HG03460 (cell line): ENCODE results near the gene GPR32.
A peak's percentile ranks its signal among the peaks of the same experiment; 100 is the strongest.
"Not testable (repeated sequence)": the region's sequence is repeated elsewhere in the genome, so short reads cannot be mapped to it uniquely, and the experiment has no call there.

Source experiments
- ATAC-seq: cut with Tn5 transposase; IDR thresholded peaks from one replicate; pipeline ENCODE4 v1.9.1; 2021; ENCODE audit not compliant: unreplicated experiment

GPR32 gene

DNA sequence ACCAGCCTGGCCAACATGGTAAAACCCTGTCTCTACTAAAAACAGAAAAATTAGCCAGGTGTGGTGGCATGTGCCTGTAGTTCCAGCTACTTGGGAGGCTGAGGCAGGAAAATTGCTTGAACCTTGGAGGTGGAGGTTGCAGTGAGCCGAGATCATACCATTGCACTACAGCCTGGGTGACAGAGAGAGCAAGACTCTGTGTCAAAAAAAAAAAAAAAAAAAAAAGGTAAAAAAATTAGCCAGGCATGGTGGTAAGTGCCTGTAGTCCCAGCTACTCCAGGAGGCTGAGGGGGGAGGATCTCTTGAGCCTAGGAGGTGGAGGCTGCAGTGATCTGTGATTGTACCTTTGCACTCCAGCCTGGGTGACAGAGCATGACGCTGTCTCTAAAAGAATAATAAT, at the start of gene GPR32:
Gene GPR32, plus strand, starts transcription at position 301 of the 400 bp plus-strand sequence. CDS start 137 bp downstream, outside the sequence.
- not testable (repeated sequence) for ATAC-seq

DNA sequence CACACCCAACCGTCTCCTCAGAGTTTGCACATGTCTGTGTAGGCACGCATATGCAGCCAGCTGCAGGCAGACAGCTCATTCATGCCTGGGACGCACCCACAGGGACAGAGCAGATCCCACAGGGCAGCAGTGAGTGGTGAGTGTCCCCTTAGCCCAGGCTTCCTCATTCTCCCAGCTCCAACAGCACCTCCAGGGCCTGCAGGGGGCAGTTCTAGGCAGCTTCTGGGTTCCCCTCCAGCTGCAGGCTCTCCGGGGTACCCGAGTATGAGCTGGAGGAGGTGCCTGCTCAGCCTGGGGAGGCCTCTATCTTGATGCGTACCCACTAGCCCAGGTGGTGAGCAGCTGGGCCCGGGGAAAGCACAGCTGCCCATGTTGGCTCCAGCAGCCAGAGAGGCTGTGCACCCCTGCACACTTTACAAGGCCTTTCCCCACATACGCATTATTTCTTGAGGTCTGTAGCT, 49.3 kb upstream of the GPR32 start:
- no peak for ATAC-seq

DNA sequence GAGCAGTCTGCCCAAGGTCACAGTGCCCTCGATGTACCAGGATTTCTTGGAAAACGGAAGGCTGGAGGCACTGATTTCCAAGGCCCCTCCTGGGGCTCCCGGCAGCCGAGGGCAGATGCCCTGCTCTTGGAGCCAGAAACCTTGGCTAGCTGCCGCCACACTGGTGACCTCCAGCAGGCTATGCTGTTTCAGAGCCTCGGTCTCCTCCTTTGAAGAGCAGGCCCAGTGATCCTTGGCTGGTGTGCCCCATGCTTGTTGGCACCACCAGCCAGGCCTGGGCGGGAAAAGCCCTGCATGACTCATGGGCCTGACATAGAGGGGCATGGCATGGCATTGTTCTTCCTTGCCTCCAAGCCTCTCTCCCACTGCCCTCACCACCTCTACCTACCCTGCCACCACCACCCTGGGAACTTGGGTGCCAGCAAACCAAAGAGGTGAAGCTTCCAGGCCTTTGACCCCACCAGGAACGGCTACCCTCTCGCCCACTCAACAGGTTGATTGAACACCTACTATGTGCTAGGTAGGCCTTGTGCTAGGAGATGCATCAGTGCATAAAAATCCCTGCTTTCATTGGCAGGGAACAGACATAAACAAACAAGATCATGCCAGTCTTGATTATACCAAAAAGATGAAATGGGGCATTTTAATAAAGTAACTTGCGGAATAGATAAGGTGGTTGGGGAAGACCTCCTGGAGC, 48.7 kb upstream of the GPR32 start:
- ATAC-seq = no peak

GRCh38 chr19:50722201-50723013, 47.9 kb upstream of the GPR32 start:
- no peak for ATAC-seq

DNA sequence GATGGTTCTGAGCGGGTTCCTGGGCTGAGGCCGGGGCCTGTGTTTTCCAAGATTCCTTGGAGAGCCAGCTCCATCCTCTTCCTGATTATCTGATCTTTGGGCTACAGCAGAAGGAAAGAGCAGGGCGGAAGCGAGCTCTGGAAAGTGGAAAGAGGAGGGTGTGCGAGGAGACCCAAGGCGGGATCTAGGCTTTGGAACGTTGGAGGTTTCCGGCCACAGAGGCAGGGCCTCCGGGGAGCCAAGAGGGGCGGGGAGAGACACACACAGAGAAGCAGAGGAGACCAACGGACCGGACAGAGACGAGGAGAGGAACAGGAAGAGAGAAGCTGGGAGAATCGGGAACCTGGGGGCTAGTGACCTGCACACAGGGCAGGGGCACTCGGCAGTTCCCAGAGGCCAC, 47.2 kb upstream of the GPR32 start, which contains the start of gene CLEC11A:
Gene CLEC11A, plus strand, starts transcription at position 296 of the 400 bp plus-strand sequence. CDS start 162 bp downstream, outside the sequence.
- ATAC-seq = no peak

DNA sequence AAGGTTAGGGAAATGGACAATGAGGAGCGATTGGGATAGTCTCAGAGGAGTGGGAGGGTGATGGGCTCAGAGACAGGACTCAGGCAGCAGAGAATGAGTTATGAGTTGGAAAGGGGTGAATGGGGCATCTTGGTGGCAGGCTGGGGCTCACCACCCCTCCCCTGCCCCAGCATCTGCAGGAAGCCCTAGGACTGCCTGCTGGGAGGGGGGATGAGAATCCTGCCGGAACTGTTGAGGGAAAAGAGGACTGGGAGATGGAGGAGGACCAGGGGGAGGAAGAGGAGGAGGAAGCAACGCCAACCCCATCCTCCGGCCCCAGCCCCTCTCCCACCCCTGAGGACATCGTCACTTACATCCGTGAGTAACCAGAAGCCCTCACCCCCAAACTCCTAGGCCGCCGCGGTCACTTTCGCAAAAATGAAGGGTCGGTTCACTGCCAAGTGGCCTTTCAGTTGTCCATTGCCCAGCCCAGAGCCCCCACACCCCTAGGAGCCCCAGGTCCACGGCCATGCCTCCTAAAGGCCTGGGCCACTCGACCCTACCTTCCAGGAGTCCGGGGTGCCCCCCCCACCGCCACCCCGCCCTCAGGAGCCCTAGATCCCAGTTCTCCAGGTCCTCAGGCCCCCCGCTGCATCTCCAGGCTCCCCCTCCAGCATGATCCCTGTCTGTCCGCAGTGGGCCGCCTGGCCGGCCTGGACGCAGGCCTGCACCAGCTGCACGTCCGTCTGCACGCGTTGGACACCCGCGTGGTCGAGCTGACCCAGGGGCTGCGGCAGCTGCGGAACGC, 46.3 kb upstream of the GPR32 start:
- ATAC-seq = no peak

DNA sequence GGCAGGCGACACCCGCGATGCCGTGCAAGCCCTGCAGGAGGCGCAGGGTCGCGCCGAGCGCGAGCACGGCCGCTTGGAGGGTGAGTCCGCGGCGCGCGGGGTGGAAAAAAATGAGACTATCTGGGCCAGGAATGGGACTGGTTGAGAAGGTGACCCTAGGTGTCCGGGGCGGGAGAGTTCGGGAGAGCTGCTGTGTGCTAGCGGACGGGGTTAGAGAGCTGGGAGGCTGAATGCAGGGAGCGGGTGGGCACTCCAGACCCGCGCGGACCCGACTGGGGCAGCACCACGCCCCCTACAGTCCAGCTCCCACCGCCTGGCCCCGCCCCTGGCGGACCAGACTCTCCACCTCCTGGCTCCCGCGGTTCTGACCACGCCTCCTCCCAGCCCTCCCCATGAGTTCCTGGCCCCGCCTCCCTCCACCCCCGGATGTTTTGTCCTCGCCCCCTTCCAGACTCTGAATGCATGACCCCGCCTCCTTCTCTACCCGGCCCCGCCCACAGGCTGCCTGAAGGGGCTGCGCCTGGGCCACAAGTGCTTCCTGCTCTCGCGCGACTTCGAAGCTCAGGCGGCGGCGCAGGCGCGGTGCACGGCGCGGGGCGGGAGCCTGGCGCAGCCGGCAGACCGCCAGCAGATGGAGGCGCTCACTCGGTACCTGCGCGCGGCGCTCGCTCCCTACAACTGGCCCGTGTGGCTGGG, 45.6 kb upstream of the GPR32 start:
- ATAC-seq = peak; percentile 66

DNA sequence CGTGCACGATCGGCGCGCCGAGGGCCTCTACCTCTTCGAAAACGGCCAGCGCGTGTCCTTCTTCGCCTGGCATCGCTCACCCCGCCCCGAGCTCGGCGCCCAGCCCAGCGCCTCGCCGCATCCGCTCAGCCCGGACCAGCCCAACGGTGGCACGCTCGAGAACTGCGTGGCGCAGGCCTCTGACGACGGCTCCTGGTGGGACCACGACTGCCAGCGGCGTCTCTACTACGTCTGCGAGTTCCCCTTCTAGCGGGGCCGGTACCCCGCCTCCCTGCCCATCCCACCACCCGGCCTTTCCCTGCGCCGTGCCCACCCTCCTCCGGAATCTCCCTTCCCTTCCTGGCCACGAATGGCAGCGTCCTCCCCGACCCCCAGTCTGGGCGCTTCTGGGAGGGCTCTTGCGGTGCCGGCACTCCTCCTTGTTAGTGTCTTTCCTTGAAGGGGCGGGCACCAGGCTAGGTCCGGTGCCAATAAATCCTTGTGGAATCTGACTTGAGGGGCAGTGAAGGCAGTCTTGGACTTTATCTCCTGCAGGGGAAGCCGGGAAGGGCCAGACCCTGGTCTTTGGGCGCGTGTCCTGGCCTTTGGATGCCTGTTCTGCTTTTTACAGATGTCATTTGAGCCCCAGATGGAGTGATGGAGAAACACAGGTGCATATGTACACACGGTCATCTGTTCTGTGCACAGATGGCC, 44.9 kb upstream of the GPR32 start:
- ATAC-seq = peak; percentile 21

GRCh38 chr19:50725911-50726230, 44.4 kb upstream of the GPR32 start:
- ATAC-seq = no peak

GRCh38 chr19:50728084-50728737, 42.1 kb upstream of the GPR32 start:
- no peak for ATAC-seq

DNA sequence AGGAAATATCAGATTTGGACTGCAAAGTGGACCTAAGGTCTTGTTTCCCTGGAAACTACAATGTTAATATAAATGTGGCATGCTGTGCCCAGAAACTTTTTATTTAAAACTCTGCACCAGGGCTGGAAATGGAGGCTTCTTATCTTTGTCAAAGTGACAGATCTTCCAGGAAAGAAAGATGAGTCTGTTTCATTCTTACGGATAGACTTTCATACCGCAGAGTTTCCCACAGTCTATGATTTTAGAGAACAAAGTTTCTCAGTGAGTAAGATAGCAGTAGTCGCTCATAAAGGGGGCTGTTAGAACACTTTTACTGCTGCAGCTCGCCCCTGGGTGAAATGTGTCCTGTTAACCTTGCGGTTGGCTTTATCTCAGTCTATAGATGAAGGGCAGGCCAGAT, 40.4 kb upstream of the GPR32 start:
- ATAC-seq = no peak

DNA sequence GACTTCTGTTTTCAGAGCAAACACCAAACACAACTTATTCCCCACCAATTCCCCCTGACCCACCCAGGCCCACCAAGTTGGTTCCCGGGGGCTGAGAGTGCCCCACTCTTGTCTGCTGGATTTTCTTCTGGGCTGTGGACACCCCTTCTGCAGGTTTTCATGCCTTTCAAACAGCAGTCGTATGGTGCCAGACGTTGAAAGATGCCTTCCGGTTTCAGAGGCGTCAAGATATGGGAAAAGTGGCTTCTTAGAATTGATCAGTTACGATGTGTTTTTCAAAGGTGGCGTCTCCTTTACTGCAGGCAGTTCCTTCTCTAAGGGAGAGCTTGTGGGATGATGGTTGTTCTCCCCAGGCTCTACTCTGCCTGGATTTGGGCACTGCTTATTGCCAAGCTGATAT, 34.4 kb upstream of the GPR32 start:
- ATAC-seq = no peak

DNA sequence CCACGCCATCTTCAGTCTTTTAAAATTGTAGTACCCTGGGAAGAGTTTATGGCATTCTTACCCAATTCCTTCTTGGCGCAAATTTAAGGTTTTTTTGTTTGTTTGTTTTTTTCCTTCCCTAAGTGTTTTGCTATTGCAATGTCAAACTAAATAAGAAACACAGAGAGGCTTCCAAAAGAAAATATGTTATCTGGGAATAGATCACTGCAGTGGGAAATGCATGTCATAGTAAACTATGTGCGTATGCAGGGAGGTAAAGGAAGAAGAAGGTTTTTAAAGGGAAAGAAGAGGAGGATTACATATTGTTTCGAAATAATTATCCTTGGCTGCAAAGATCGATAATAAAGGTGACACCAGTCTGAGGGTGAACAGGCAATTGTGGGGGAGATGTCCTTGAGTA, 33.9 kb upstream of the GPR32 start:
- no peak for ATAC-seq

DNA sequence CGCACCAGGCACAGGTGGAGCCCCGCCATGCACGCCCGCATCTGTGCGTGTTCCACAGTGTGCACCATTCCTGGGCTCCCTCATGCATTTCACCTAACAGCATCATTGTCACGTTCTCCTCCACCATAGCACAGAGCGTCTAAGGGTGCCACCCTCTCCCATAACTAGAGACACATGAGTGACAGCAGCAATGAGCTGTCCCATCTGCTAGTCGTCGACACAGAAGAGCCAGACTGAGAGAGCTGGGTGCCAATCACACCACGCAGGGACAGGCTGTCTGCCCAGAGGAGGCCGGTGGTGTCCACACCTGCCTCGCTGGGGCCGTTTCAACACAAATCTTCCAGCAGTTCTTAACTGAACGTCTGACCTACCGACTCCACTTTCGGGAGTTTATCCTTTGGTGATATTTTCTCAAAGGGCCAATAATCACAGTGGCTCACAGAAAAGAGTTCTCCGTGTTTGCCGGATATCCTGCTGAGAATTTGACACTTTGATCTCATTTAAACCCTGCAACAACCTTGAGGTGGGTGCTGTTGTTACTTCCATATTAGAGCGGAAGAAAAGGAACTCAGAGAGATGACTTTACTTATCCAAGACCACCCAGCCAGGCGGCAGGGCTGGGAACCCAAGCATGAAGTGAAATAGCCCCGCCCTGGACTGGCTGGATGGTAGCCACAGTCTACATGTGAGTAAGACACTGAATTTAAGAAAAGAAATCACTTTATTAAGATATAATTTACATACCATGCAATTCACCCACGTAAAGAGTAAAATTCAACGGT, 30.9 kb upstream of the GPR32 start:
- no peak for ATAC-seq

GRCh38 chr19:50739914-50740426, 30.3 kb upstream of the GPR32 start:
- ATAC-seq = no peak

DNA sequence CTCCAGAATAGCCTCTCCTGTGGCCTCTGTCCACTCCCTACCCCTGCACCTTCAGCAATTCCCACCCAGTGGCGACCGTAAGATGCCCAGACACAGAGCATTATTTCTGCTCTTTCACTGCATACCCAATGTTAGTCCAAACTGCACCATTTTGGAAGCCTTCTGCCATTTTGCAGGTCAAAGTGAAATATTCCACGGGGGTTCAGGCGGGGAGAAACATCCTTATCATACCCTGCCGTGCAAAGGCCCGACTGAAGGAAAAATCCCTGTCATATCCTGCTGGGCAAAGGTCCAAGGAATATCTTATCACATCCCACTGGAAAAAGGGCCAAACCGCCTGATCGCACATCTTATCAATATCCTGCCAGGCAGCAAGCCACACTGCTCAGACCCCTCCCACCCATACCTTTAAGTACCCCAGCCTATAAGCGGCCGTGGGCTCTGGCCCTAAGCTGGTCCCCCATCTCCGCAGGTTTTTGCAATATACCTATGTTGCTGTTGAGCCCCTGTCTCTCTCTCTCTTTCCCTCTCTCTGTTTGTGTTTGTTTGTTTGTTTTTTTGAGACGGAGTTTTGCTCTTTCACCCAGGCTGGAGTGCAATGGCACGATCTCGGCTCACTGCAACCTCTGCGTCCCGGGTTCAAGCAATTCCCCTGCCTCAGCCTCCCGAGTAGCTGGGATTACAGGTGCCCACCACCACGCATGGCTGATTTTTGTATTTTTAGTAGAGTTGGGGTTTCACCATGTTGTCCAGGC, 28.9 kb upstream of the GPR32 start:
- ATAC-seq = no peak

- no peak for ATAC-seq
Observed at GRCh38 chr19:50743537-50743936, 26.7 kb upstream of the GPR32 start.

DNA sequence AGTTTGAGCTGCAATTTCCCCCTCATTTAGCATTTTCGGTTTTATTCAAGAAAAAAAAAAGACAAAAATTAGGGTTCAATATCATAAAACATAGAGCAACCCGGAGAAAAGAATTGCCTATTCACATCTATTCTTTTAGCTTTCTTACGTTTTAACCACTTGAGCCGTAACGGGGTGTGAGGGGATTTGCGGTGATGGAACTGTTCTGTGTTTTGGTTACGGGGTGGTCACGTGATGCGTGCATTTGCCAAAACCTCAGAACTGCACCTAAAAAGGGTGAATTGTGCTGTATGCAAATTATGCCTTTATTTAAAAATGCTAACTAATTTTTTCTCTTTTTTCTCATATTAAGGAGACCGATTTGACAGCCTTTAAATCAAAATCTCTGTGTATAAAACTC, 25.0 kb upstream of the GPR32 start:
- no peak for ATAC-seq
